Measurements from ENCODE around the gene RB1. TPM values are rescaled to one million over a fixed set of nuclear protein-coding genes. Genes with fewer than 3 reads are reported as not detected.
"Not testable (repeated sequence)": the region's sequence is repeated elsewhere in the genome, so short reads cannot be mapped to it uniquely, and the experiment has no call there.

The RB1 gene
- total RNA-seq, 1 donor, result 48.4 TPM

DNA sequence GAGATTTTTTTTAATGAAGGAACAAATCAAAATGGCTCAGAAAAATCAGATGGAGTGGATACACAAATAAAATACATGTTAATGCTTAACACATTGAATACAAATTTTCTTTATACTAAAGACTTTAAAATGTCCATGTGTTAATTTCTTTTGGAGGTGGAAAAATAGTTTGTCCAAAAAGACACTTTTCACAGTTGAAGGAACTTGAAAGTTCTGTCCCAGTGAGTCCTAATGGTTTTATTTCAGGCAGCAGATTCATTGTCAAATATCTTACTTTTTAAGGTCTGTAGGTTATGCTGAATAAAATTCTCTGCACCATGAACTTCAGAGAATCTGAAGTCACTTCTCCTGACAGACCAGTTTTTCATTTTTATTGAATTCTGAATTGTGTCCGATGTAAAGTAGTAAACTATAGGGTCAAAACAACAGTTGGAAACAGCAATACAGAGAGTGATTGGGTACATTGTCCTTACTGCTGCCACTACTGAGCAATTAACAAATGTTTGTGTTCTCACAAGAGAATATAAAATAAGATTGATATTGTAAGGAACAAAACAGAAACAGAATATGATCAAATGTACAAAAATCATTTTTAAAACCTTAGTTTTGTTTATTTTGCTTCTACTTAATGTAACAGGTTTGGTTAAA, 107.7 kb downstream of the RB1 start:
- DNase-seq (ENCODE audit: low read depth), result peak; percentile 29
- H3K4me3 ChIP-seq (ENCODE audit: low read depth, low read length), result peak overlapping the region; percentile 71
- TF ChIP-seq, protein P1, sequence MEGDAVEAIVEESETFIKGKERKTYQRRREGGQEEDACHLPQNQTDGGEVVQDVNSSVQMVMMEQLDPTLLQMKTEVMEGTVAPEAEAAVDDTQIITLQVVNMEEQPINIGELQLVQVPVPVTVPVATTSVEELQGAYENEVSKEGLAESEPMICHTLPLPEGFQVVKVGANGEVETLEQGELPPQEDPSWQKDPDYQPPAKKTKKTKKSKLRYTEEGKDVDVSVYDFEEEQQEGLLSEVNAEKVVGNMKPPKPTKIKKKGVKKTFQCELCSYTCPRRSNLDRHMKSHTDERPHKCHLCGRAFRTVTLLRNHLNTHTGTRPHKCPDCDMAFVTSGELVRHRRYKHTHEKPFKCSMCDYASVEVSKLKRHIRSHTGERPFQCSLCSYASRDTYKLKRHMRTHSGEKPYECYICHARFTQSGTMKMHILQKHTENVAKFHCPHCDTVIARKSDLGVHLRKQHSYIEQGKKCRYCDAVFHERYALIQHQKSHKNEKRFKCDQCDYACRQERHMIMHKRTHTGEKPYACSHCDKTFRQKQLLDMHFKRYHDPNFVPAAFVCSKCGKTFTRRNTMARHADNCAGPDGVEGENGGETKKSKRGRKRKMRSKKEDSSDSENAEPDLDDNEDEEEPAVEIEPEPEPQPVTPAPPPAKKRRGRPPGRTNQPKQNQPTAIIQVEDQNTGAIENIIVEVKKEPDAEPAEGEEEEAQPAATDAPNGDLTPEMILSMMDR (IDR thresholded peaks at IDR 0.05; ENCODE audit: insufficient read depth, low read length), result no peak

DNA sequence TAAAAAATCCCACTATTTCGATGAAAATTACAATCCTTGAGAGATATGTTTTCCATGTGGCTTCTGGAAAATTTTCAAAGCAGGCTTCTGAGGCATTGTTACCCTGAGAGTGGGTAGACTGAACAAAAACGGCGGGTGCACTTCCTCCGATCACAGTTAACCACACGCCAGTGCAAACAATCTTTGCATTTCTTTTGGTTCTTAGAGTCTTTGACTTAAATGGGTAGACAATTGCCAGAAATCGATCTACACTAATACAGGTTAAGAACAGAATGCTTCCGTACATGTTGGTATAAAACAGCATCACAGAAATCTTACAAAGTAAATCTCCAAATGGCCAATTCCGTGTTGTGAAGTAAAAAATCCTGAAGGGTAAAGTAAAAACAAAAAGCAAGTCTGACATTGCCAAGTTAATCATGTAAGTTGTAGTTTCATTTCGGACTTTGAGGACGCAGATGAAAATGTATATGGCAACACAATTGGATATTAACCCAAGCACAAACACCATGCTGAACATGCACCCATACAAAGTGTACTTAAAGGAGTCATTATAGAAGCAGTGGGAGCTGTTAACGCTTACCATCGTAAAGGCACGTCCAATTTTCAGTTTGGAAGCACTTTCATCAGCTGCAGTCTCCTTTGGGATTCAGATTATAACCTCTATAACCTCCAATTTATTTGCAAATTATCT, 108.4 kb downstream of the RB1 start:
- TF ChIP-seq, protein P1 (IDR thresholded peaks at IDR 0.05; ENCODE audit: insufficient read depth, low read length), result no peak
- peak; percentile 44 for DNase-seq (ENCODE audit: low read depth)
- H3K4me3 ChIP-seq (ENCODE audit: low read depth, low read length), result peak overlapping the region; percentile 71

DNA sequence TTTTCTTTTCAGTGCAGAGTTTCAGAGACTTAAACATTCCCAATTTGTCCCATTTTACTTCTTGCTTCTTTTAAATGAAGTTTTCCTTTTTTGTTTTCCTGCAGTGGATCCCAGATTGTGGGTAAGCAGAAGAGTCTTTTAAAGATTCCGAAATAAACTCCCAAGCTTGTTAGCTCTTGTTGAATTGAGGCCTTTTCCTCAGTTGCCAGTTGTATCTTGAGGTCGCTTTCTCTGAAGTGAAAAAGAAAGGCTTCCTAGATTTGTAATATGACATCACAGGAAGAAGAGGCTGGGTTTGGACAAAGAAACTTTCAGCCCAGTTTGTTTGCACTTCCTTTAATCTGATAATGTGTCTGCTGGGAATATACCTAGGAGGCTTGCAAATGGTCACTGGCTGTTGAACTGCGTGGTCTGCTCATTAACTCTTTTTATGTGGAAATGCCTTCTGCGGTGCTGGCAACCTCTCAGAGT, 109.4 kb downstream of the RB1 start, which contains the start of gene LPAR6:
TSS of gene LPAR6 (minus strand) at position 233 of the 471 bp plus-strand sequence. CDS start 690 bp downstream, outside the sequence.
- TF ChIP-seq, protein P1 (IDR thresholded peaks at IDR 0.05; ENCODE audit: insufficient read depth, low read length), result no peak
- peak; percentile 79 for DNase-seq (ENCODE audit: low read depth)
- H3K4me3 ChIP-seq (ENCODE audit: low read depth, low read length), result peak within 1 kb of the TSS; percentile 71

DNA sequence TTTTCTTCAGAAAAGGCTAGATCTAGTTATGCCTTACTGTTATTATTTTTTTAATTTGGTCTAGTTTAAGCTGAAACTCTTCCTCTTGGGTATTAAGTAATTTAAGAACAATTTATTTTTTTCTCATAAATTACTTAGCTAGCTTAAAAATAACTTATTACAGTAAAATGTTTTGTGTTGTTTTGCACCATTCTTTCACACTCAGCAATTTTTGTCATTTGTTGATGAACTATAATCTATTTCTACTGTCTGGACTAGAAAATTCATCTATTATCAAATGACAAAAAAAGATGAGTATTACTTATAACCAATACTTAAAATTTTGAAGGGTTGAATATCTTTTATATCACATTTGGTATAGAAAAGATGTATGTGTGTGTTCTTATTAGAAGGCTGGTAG, 111.0 kb downstream of the RB1 start:
- TF ChIP-seq, protein P1 (IDR thresholded peaks at IDR 0.05; ENCODE audit: insufficient read depth, low read length), result no peak
- no peak overlapping the region for H3K4me3 ChIP-seq (ENCODE audit: low read depth, low read length)

DNA sequence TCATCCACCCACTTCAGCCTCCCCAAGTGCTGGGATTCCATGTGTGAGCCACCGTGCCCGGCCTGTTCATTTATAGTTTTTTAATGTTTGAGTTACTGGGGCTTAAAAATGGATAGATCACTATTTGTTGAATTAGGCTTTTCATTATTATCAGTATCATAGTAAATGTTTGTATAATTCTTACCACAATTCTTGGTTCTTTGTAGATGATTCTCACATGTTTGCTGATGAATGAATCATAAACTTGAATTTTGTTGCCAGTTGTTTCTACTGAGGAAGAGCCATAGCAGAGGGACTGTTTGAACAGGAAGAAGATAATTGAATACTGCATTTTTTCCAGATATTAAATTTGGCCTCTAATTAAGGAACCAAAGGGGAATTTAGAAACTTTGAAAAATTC, 112.0 kb downstream of the RB1 start:
- DNase-seq (ENCODE audit: low read depth), result no peak
- TF ChIP-seq, protein P1 (IDR thresholded peaks at IDR 0.05; ENCODE audit: insufficient read depth, low read length), result no peak
- no peak overlapping the region for H3K4me3 ChIP-seq (ENCODE audit: low read depth, low read length)

More for the DNA sequence above, 111.0 kb downstream of the RB1 start:
- DNase-seq (ENCODE audit: low read depth), result no peak

DNA sequence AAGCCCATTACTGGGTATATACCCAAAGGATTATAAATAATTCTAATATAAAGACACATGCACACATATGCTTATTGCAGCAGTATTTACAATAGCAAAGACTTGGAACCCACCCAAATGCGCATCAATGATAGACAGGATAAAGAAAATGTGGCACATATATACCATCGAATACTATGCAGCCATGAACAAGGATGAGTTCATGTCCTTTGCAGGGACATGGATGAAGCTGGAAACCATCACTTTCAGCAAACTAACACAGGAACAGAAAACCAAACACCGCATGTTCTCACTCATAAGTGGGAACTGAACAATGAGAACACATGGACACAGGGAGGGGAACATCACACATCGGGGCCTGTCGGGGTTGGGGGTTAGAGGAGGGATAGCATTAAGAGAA, 118.5 kb downstream of the RB1 start:
- H3K4me3 ChIP-seq (ENCODE audit: low read depth, low read length); DNase-seq (ENCODE audit: low read depth): not testable (repeated sequence)

DNA sequence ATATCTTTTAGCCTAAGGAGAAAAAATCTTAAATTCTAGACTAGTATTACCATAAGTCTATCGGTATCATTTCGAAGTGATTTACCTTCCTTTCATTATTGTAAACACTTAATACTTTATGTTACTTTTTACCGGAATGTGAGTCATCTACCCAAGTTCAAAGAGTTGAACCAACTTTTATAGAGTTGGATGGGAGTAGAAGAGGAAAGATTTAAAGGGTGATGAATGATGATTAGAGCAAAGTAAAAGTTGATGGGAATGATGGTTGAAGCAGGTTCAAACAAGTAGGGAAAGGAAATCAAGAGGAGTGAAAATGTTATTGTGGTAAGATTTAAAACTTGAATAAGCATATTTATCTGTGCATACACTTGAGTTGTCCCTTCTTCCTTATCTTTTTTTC, 120.7 kb downstream of the RB1 start:
- H3K4me3 ChIP-seq (ENCODE audit: low read depth, low read length), result no peak overlapping the region

More for the DNA sequence above, 120.7 kb downstream of the RB1 start:
- DNase-seq (ENCODE audit: low read depth), result no peak
- TF ChIP-seq, protein P1 (IDR thresholded peaks at IDR 0.05; ENCODE audit: insufficient read depth, low read length), result no peak
